ENCODE measurements around the gene SOS1.

GRCh38 chr2:38977047-38977446 is 143.8 kb downstream of the SOS1 start:
- TF ChIP-seq CTCF (IDR thresholded peaks at IDR 0.05) = no peak
- no peak for TF ChIP-seq EZH2 (IDR thresholded peaks at IDR 0.05; ENCODE audit: borderline replicate concordance, insufficient read depth, low read depth, low read length, poor library complexity, severe bottlenecking)

All from B cell (primary cell).